ENCODE measurements around the gene GALNT1.

- no peak for TF ChIP-seq ARNT (IDR thresholded peaks at IDR 0.05)
- TF ChIP-seq NFRKB (IDR thresholded peaks at IDR 0.05) = no peak
- no peak for TF ChIP-seq SUZ12 (IDR thresholded peaks at IDR 0.05)
- no peak for TF ChIP-seq LEF1 (IDR thresholded peaks at IDR 0.05; ENCODE audit: borderline replicate concordance)
- no peak for TF ChIP-seq HDGF (IDR thresholded peaks at IDR 0.05; ENCODE audit: borderline replicate concordance)
- no peak for TF ChIP-seq BHLHE40 (IDR thresholded peaks at IDR 0.05; ENCODE audit: borderline replicate concordance)
These were observed 64.9 kb downstream of the GALNT1 start for GRCh38 chr18:35646449-35646848.
